Effector CD8-positive, alpha-beta T cell (primary cell): ENCODE data around the gene COL13A1.

Source experiments
- DNase-seq: peaks from one replicate; lab custom pipeline; 2025; lab: John Stamatoyannopoulos, UW

COL13A1 gene

DNA sequence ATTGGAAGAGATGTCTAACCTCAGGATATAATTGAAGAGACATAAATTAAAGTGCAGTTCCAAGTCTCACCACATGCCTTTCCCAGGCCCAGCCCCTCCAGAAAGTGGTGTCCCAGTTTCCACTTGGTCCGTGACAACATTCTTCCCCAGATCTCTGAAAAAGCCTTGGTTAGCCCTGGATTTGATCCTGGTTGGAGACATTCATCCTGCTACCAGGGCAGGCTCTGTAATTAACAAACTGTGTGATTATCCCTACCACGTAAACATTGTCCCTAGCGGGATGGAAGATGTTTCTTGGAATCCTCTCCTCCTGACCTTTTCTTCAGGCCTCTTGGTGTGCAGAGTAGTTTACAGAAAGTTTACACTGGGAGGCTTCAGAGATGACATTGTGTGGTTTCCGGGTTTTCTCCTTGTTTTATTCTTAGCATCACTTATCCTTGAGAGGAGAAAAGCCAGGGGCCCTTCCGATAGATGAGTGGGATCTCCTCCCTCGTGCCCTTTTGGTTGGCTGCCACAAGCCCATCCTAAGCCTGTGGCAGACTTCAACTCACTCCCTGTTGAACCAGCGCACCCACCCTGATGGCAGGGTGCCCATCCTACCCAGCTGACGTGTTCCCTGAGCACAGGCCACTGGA lies 83.8 kb downstream of the COL13A1 start:
- no peak for DNase-seq

DNA sequence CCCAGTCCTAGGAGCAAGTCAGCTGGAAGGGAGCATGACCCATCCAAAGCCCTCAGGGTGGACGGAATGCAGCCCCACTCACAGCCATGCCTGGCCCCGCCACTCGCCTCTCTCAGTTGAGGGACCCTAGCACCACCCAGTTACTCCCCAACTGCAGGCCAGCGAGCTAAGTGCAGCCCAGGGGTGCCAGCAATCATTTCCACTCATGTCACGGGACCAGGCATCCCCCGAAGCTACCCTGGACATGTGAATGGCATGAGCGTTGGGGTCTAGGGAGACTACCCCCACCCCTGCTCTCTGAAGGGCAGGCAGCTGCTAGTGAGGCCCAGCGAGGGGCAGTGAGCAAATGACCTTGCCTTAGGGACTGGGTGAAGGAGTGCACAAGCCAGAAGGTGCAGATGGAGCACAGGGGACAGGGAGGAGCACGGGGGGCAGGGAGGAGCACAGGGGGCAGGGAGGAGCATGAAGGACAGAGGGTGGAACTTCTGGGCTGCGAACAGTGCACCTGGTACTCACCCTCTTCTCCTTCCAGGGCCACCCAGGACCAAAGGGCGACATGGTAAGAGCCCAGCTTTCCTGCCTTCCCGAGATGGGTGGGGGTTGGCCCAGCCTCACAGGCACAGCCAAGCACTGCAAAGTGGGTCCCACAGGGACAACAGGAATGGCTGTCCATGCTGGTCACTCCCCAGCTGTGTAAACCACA lies 87.3 kb downstream of the COL13A1 start:
- no peak for DNase-seq

DNA sequence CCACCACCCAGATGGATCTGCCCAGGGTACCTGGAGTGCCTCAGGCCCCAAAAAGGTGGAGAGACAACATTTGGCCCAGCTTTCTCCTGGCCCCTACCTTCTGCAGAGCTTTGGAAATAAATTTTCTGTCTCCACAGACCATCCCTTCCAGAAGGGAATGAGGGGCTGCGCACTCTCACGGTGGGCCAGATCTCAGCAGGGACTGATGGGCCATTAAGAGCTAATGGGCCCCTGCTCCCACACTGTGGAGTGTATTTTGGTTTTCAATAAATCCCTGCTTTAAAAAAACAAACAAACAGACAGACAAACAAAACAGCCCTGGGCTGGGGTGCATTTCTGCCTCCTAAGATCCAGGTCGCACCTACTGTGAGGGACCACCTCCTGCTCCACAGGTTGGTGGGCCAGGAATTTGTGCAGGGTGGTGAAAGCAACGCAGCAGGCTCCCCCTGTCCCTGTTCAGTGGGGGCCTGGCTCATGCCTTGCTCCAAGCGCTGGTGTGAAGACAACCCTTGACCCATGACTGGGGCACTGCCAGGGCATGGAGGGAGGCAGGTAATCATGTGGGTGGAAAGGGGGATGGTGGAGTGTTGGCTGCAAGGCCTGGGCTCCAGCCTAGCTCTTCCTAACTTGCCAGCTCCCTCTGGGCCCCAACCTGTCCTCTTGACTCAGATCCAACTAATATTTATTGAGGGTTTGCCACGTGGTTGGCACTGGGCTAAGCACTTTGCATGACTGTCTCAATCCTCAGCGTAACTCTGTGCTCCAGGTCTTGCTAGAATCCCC lies 88.5 kb downstream of the COL13A1 start:
- DNase-seq = no peak

DNA sequence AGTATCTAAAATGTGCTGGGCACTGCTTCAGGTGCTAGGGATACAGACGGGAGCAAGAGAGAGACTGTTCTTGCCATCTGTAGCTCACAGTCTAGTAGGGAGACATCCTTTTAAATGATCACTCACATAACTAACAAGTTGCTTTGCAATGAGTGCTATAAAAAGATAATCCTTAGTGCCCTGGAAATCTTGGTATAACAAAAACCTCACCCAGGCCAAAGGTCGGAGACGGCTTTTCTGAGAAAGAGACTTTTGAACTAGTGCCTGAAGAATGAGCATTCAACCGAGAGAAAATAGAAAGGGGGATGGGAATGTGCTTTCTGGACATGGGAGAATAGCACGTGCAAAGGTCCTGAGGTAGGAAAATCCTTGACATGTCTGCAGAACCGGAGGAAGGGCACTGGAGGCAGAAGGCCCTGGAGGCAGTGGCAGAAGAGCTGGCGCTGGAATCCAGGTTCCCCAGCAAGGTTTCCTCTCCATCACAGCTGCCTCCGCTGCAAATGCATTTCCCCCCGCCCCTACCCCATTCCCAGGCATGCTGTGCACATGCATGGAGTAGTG lies 89.4 kb downstream of the COL13A1 start:
- no peak for DNase-seq

DNA sequence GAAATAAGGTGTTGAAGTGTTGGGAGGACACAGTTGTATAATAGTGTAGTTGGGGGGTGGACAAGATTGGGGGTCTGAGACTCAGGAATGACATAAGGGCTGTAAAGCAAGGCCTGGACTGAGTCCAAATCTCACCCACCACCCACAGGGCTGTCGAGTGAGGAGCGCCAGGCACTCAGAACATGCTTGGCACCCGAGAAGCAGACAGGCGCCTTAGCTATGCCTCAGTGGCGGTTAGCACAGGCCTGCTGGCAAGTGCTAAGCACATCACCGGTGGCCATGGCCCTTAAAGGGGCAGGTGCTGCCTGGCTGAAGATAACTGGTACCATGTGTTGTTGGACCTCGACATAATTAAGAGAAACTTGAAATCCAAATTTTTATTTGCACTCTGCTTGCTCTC lies 90.7 kb downstream of the COL13A1 start:
- no peak for DNase-seq

DNA sequence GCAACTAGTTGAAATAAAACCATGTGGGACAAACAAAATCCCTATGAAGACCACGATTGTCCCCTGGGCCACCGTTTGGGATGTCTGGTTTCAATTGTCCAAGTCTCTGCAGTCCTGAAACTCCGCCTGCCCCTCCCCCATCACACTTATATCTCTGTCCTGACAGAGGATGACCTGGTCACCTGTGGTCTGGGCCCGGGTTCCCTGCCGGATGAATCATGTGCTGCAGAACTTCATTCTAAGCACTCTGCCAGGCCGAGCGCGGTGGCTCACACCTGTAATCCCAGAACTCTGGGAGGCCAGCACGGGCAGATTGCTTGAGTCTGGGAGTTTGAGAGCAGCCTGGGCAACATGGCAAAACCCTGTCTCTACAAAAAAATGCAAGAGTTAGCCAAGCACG lies 91.1 kb downstream of the COL13A1 start:
- DNase-seq = no peak

DNA sequence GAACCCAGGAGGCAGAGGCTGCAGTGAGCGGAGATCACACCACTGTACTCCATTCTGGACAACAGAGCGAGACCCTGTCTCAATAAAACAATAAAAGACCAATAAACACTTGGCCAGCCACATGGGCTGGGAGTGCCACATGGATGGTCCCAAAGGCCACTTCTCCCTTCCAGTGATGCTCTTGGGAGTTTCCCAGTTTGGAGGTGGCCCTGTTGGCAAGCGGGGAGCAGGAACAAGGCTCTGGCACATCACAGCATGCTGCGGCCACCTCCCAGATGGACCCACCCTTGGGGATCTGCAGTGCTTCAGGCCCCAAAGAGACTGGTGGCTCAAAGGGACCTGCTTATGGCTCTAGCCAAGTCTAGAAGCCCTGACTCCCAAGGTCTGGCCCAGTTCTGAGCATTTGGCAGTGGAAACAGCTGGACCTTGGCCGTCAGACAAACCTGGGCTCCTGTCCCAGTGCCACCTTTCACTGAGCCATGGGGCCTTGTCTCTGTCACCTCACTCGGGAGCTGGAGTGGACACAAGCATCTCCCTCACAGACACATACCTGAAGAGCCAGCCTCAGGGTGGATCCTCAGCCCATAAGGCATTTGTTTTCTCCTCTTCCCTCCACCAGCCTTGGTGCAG lies 91.7 kb downstream of the COL13A1 start:
- DNase-seq = no peak

DNA sequence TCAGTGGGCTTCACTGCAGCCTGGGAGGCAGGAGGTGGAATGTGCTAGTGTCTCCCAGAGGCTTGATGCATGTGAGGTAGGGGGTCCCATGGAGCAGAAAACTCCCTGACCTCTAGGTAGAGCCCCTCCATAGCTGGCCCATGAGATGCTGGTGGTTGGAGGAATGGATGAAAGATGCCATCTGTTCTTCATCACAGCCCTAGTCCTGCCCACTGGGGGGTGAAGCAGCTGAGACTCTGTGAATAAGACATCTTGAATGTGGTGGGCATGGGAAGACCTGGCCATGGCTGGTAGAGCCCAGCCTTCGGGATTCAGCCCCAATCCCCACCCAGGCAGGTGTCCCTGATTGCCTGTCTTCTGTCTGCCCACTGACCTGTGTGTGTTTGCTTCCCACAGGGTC lies 92.5 kb downstream of the COL13A1 start:
- DNase-seq = no peak

DNA sequence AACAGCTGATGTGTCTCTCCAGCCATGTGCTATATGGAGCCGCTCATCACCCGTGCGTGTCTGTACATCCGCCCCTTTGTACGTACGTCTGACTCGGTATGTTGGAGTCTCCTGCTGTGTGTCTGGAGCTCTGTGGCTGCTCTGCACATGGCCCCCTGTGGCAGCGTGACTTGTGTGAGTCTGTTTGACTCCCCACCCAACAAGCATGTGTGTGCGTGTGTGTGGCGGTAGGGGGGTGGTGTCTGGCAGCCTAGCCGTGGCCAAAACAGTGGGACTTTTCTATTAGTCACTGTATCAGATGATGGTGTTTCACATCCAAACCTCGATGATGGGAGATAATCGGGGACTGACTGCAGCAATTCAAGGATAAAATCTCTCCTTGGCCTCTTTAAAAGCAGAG lies 94.1 kb downstream of the COL13A1 start:
- no peak for DNase-seq

DNA sequence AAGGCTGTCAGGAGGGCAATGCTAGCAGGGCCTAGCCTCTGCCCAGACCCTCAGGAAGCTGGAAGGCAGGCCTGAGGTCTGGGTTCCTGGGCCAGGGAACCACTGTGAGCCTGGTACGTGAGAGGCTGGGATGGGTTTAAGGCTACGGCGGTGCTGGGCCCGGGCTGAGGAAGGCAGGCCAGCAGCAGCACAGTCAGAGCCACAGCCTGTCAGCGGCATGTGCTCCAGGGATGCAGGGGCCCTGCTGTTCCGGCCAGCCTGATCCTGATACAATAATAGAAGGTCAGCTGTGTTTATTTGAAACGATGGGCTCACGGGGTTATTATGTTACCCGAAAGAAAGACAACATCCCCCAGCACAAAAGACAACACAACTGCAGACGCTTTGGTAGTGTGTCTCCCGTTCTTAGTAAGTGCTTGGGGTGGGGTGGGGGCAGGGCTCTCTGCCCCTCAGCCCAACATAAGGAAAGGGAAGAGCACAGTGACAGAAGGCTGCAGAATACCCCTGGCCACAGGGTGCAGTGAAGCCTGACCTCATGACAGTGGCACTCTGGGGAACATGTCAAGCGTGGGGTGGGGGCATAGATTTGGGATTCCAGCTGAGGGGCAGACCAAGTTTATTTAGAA lies 95.0 kb downstream of the COL13A1 start:
- no peak for DNase-seq

DNA sequence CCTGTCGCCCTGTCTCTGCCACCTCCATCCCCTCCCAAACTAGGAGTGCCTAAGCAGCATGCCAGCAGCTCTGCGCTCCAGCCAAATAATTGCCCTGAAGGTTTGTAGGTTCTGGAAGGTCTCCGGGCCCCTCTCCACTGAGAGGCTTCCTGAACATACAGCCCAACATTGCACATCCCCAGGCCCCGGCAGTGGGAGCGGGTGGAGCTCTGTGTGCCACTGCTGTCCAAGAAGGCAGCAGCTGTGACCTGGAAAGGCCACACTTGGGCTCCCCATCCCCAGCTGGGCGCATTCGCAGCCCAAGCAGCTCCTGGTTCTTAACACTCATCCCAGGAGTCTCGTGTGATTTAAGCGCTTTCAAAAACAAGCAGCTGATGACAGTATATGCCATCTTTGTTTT lies 95.7 kb downstream of the COL13A1 start:
- DNase-seq = no peak

DNA sequence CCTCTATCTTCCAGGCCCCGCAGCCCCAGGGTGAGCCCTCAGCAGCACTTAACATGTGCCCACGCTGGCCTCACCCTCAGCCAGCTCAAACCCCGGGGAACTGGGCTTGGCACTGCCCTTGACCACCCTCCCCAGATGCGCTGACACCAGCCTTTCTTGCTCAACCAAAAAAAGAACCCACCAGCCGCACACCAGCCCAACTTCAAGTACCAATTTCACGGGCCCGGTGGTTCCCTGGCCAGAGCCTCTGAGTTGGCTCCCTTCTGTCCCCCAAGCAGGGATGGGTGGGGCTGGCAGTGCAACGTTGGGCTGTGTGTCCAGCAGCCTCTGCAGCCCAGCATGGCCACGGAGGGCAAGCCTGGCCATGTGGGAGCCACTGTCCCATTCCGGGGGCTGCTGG lies 96.3 kb downstream of the COL13A1 start:
- DNase-seq = no peak

DNA sequence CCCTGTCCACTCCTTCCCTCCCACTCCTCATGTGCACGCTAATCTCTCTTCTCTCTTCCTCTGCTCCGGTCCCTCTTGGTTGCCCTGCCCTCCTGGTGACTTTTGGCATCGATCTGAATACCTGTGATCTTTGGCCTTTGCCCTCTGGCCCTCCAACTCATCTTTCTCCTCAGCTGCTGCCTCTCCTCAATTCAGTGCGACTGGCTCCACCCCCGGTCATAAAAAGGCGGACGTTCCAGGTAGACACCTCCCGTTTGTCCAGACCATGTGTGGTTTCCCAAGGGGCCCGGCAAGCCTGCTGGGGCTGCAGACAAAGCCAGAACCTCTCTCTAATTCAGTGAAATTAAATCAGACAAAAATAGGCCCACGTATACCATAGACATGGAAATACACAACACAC lies 96.8 kb downstream of the COL13A1 start:
- DNase-seq = no peak

DNA sequence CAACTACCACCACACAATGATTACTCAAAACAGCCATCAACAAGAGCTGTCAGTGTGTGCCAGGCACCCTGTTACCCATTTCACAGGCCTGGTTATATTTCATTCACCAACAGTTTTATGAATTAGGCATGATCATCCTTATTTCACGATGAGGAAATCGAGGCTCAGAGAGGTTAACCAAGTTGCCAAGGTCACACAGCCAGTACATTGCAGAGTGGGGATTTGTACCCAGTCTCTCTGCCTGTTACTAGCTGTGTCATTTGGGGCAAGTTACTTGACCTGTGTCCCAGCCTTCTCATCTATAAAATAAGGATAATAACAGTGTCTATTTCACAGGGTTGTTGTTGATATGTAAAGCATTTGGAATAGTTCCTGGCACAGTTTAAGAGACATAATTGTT lies 97.2 kb downstream of the COL13A1 start:
- no peak for DNase-seq

DNA sequence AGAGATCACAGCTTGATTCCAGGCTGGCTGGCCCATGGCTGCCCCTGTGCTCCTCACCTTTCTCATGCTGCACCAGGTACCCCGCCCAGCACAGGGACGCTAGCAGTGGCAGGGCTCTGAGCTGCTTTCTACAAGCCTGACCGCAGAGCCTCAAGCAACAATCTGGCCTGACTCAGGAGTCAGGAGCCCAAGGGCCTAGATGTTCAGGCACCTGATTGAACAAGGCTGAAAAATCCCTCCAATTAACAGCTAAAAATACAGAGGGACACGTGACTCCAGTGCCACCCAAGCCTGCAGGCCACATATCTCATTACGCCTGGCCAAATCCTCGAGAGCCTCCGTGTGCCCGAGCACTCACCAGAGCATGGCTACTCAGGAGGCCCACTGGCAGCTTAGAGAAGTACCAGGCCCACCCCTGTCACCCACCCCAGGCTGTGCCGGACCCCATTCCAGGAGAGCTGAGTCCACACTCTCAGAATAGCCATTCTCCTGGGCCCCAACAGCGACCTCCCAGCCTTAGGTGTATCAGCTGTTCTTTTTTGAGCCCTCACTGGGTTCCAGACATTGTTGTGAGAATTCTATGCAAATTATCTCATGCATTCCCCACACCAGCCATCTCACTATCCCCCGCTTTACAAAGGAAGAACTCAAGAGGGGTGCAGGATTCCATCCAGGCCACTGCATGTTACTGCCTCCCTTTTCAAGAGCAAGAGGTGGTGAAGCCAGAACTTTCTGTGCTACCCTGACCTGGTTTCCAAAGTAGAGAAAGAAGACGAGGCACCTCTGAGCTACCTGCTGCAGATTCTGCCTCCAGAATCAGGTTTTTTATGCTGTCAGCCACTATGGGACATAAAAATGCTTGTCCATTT lies 98.3 kb downstream of the COL13A1 start:
- no peak for DNase-seq

DNA sequence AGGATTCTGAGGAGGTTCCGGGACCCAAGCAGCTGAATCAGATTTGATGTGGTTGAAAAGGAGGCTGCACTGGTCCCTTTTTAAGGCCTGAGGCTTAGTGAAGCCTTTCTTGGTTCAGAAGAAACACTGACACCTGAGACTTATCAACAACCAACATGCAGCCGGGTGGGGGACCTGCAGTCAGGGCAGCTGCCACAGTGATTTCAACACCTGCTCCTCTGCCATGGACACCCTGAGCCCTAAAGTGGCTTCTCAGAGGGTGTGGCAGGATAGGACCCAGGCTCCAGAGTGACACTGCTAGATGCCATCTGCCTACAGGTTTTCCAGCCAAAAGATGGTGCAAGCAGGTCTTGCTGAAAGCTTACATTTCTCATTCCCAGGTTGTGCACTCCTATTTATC lies 99.3 kb downstream of the COL13A1 start:
- DNase-seq = no peak

DNA sequence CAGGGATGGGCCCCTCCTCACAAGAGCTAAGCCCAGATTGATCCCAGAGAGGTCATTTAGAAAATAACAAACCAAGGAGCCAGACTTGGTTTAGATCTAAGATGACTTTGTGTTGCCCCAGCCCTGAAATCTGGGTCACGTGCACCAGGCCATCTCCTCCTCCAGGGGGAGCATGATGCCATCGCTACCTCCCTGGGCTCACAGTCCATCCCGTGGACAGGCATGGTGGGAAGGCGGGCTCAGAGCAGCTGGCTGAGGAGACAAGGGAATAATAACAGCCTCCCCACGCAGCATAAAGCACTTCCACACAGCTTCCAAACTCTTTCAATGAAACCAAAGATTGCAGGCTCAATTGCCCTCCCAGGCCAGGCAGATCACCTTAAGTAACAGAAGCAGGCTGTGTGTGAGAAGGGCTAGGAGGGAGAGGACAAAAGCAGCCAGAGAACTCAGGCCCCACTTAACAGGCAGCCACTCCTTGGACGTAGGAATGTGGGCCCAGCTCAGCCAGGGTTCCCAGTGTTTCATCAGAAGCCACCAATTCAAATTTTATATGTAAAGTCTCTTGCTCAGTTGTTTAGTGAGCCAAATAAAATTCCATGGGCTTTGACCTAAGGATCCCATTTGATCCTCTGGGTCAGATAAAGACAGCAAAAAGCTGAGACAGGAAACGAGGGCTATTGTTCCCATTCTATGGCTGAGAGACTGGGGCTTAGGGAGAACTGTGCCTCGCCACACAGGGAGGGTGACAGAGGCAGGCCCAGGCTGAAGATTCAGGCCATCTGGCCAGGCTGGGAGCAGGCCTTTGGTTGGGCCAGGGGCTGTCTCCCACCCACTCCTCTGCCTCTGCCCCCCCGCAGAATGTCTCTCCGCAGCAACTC lies 100.2 kb downstream of the COL13A1 start:
- DNase-seq = no peak

DNA sequence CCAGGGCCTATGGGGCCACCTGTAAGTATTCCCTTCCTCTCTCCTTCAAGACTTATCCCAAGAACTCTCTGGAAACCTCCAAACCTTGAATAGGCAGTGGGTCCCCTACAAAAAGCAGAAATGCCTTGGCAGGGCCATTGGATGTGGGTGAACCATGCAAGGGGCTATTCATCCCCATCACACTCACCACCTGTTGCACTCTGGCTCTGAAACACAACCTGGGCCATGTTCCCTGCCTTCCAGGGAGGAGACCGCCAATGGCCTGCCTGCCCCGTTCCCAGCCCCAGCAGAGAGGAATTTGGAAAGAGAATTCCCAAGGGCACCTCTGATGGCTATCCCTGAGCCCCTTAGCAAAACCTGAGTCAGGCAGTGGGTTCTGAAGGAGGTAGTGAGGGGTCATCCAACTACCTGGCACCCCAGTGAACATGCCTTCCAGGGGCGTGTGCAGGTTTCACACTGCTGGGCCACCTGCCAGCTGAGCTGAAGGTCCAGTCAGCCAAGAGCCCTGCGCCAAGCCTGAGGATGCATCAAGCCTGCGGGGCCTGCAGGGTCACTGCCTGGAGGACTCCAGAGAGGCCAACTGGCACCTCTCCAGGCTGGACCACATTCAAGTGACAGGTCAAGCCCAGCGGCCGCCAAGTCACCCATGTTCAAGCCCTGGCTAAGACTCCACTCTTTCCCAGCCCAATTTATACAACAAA lies 101.3 kb downstream of the COL13A1 start:
- no peak for DNase-seq

DNA sequence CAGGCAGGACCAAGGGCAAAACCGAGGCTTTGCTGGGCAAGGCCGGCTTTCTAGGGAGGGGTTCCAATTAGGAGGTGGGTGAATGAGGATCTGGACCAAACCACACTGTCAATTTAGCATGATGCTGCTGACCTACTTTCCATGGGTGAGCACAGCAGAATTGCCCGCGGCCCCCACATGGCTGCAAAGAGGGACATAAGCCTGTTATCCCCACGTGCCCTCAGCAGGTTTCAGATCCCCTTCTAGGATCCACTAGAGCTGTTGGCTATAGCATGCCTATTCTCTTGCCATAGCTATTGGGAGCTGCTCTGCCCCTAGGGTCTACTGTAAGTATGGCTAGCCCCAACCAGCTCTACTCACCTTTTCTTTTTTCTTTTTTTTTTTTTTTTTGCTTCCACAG lies 102.8 kb downstream of the COL13A1 start:
- no peak for DNase-seq
